ENCODE data around the gene MMD.
"Not testable (repeated sequence)": the region's sequence is repeated elsewhere in the genome, so short reads cannot be mapped to it uniquely, and the experiment has no call there.

Gene MMD

GRCh38 chr17:55420067-55420775 is 1.4 kb downstream of the MMD start:
- no peak for DNase-seq

- no peak for DNase-seq
Measured at GRCh38 chr17:55418369-55419268, 3.0 kb downstream of the MMD start.

DNA sequence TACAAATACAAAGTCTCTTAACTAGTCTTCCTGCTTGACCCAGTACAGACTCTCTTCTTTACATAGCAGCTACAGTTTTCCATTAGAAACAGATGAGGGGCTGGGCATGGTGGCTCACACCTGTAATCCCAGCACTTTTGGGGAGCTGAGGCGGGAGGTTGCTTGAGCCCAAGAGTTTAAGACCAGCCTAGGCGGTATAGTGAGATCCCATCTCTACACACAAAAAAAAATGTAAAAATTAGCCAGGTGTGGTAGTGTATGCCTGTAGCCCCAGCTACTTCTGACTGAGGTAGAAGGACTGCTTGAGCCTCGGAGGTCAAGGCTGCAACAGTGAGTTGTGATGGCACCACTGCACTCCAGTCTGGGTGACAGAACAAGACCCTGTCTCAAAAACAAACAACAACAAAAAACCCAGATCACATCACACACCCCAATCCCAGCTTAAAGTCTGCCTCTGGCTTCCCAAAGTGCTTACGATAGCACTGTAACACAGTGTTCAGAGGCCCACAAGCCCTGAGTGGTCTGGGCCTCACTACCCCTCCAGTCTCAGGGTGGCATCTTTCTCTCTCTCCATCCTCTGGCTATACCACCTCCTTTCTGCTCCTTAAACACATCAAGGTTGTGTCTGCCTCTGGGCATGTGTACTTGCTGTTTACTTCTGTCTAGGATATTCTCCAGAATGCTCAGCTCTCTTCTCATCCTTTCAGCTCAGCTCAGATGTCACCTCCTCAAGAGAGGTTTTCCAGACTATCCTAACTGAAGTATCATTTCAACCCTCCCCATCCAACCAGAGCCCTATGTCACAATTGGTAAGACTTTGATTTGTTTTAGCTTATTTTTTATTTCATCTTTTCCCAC is 4.0 kb downstream of the MMD start:
- no peak for DNase-seq

- DNase-seq = no peak
Measured at GRCh38 chr17:55416470-55417052, 5.1 kb downstream of the MMD start.

- DNase-seq = no peak
Measured at GRCh38 chr17:55416000-55416399, 5.6 kb downstream of the MMD start.

DNA sequence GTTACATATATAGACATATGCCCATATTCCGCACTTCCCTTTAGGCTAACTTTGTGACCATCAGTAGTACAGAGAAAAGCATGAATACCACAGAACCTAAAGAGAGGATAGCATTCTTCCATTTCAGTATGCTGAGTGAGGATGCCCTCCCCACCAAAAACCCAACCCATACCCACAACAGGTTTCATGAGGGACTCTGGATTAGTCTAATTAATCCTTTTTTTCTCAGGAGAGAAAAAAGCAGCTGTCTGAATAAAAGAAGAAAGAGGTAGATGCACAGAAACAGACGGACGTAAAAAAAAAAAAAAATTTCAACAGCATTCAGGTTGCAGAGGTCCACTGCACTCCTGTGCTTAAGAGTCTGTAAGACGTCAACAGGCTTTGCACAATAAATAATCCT is 6.7 kb downstream of the MMD start:
- DNase-seq = no peak

- no peak for DNase-seq
Measured at GRCh38 chr17:55413825-55414489, 7.7 kb downstream of the MMD start.

DNA sequence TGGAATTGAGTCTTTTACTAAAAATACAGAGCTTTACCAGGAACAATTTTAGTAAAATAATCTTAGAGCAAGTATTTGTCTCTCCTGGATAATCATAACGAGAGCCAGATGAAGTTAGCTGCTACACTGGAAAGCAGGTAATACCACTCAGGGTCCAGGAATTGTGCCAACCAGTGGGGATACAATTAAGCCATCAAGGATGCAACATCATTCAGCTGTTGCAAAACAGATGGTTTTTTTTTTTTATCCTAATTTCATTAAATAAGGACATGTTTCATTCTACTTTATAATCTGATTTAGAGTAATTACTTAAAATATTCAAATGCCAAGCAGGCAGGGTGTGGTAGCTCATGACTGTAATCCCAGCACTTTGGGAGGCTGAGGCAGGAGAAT is 10.2 kb downstream of the MMD start:
- DNase-seq = no peak

GRCh38 chr17:55410722-55411462 is 10.7 kb downstream of the MMD start:
- DNase-seq = no peak

DNA sequence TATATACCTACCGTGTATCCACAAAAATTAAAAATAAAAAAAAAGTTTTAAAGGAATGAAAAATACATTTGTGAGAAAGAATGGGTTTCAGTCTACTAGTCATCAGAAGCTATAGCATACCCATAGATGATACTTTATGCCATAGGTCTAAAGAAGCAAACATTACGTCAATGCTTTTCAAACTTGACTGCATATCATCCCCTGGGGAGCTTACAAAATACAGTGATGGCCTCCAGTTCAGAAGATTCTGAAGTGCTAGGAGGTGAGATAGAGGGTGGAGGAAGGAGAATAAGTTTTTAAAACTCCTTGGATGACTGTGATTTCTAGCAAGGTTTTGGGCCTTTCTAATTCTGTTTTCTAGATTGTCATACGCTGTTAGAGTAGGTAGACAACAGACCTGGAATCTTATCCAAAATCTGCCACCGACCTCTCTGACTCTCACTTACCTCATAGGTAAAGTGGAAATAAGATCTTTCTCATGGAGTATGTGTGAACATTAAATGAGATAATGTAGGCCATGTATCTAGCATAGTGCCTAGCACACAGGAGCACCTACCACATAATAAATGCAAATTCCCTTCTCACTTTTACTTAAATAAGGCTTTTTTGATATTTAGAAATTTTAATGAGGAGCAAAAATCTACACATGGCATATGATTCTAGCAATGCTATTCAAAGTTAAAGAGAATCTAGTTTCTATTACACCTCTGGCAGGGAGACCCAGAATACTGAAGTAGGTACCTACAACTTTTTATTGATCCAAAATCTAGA is 12.4 kb downstream of the MMD start:
- DNase-seq = no peak

DNA sequence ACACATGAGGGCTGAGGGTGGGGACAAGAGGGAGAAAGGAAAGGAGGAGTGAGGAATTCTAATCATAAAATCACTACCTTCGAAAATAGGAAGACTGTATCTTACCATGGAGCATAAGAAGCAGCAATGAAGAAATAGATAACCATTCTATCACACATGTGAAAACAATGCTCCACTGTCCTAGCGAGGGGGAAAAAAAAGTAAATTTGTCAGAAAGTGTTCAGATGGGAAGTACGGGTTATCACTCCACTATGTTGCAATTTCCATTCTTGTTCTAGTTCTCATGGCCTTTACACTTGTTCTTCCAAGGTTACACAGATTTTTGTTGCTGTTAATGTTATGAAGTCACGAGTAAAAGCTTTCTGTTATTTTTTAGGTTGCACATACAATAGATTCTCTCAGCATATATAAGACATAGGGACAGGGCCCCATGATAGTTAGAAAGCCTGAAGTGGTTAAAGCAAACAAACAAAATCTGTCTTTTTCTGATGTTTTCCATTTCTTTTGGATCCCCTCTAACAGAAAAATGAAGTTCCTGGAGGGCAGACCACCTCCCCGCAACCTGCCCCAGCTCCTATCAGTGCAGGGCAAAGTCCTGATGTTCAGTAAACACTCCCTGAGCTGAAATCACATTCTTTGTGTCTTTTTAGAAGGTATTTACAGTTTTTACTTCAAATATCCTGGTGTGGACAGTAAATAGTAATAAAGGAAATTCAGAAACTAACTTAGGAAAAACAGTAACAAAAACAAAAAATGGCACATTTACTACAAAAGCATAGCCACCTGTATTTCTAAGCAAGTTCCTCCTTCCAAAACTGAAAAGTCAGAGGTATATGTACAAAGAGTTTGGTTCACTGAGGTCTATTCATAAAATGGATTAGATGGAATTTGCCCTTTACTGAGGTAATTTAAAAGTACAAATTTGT is 13.7 kb downstream of the MMD start:
- DNase-seq = no peak

DNA sequence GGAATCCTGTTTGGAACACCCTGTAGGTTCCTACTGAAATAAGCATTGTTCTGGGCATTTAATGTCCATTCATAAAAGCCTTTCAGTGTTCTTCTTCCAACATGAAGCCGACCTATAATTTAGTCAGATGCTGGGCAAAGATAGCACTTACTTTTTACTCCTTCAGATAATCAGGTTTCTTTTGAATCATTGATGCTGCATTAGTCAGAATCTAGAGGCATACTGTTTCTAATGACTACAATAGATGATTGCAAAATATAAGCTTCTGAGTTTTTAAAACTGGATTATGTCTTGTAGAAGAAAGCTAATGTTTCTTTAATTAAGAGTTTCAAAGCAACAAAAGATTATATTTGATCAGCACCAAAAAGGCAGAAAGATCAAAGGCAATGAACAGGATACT is 16.0 kb downstream of the MMD start:
- no peak for DNase-seq

- DNase-seq = not testable (repeated sequence)
Measured at GRCh38 chr17:55404197-55404596, 17.4 kb downstream of the MMD start.

DNA sequence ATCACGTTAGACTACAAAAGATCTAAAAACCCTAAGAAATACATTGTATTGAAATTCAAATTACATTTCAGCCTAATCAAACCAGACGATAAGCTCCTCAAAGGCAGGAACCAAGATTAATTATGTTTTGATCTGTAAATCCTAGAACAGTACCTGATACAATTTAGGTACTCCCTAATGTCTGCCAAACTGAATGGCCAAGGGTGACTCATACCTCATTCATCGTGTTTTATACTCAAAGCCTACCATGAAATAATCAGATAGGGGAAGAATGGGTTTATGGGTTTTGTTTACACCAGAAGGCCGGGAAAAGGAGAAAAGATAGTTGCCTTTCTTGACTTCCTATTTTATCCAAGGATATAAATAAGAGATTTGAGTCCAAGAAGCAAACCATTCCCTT is 19.3 kb downstream of the MMD start:
- DNase-seq = no peak

- DNase-seq = no peak
Measured at GRCh38 chr17:55398689-55399088, 22.9 kb downstream of the MMD start.

DNA sequence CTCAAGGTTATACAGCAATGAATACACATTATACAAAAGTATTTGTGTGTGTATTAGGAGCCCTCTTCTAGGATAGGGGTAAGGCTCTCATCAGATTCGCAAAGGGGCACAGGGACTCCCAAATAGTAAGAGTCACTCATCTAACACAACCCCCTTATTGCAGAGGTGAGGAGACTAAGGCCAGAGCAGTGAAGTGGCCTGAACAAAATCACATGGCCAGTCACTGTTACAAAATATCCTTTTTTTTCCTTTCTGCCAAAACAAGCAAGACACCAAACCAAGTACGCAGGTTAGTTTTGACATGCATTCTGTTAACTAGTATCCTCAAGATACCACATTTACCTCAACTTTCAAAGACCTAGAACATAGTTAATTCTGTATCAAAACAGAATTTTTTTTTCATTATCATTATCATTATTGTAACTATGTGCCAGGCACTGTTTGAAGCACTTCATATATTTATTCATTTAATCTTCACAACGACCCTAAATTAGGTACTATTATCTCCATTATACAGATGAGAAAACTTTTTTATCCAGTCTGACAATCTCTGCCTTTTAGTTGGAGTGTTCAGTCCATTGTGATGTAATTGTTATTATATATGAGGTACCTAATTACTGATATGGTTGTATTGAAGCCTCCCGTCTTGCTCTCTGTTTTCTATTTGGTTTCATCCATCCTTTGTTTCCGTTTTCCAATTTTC is 25.7 kb downstream of the MMD start:
- no peak for DNase-seq

GRCh38 chr17:55394357-55395021 is 27.1 kb downstream of the MMD start:
- DNase-seq = no peak

DNA sequence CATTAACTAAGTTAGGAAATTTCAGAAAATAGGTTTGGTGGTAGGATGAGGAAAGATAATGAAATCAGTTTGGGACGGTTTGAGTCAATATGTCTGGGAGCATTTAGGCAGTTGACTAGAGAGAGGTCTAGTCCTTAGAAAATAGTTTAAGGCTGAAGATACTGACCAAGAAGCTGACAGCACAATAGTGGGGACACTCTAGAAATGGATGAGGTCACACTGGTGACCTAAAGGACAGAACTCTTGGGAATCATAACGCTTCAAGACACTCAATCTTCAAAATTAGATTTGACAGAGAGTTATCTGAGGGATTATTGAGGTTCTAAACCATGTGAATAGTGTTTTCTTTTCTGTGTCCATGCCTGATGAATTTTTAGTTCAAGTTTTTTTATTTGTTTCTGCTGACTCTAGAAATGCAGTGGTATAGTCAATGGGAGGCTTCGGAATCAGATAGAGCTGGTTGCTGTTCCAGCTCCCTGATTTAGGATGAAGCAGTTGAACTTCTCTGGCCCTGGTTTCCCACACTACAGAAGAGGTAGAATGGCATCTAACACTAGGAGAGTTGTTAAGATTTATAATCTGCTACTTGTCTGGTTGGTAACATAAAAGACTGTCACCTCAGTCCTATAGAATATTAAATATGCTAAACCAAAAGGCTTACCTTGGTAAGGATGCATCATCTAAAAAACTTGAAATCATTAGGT is 29.7 kb downstream of the MMD start:
- DNase-seq = no peak
